Sigmoid colon (tissue), 7 donors: ENCODE results near the gene METTL23. TPM values are rescaled to one million over a fixed set of nuclear protein-coding genes. Genes with fewer than 3 reads are reported as not detected.

Source experiments
- DNase-seq: peaks from one replicate; pipeline ENCODE4 v3.0.0-alpha.2; 2019
- H3K27ac ChIP-seq, 4 donors: fragments of 200-600 bp; sonication (generic); one replicate each; pipeline ENCODE4 v1.5.1; 2016 to 2019; ENCODE audit warnings: mild to moderate bottlenecking in 1 of 4
- H3K27me3 ChIP-seq, 3 donors: fragments of 200-600 bp; sonication (generic); one replicate each; pipeline ENCODE4 v1.5.1; 2019; ENCODE audit warnings: mild to moderate bottlenecking in 1 of 3
- H3K36me3 ChIP-seq, 4 donors: fragments of 200-600 bp; sonication (generic); one replicate each; pipeline ENCODE4 v1.5.1; 2016 to 2019
- H3K4me1 ChIP-seq, 4 donors: fragments of 200-600 bp; sonication (generic); one replicate each; pipeline ENCODE4 v1.5.1; 2017 to 2019
- H3K4me3 ChIP-seq, 4 donors: fragments of 200-600 bp; sonication (generic); one replicate each; pipeline ENCODE4 v1.5.1; 2017 to 2019; ENCODE audit warnings: mild to moderate bottlenecking in 2 of 4, moderate library complexity in 1 of 4
- H3K9me3 ChIP-seq, 4 donors: fragments of 200-600 bp in 3 of 4; sonication (generic) in 3 of 4; one replicate each; pipeline versions ENCODE4 v1.5.1 to v1.6.1; 2013 to 2019
- CTCF ChIP-seq, 4 experiments: fragments of 450-650 bp in 3 of 4; fragments of 200-600 bp in 1 of 4; IDR thresholded peaks; one replicate each; pipeline ENCODE4 v1.5.1; 2016 to 2019; ENCODE audit warnings: antibody characterized with exemption in 4 of 4, mild to moderate bottlenecking in 3 of 4, moderate library complexity in 2 of 4
- EP300 ChIP-seq, 4 donors: sonication (generic); formaldehyde crosslinking; IDR thresholded peaks; one replicate each; pipeline ENCODE4 v1.6.1; 2017; ENCODE audit warnings: antibody characterized with exemption in 4 of 4
- POLR2A ChIP-seq, 2 donors: fragments of 450-650 bp; IDR thresholded peaks; one replicate each; pipeline ENCODE4 v1.6.1; 2016; ENCODE audit warnings: antibody characterized with exemption in 2 of 2, mild to moderate bottlenecking in 2 of 2, moderate library complexity in 2 of 2
- POLR2AphosphoS5 ChIP-seq, 4 donors: sonication (generic); formaldehyde crosslinking; IDR thresholded peaks; one replicate each; pipeline ENCODE4 v1.6.1; 2017; ENCODE audit warnings: antibody characterized with exemption in 4 of 4
- WGBS, 2 donors: extraction: QIAGEN DNeasy Blood & Tissue Kit; methylation state at CpG; one replicate each; pipeline ENCODE4 v1.1.7; 2013; 5-methylcytosine and 5-hydroxymethylcytosine counted together
- intact Hi-C: fragments of 100-400 bp; cut with DNase I; formaldehyde crosslinking; loops from one replicate; pipeline ENCODE4 v1.15.1; 2023
- polyA plus RNA-seq, 3 donors: library from polyadenylated mRNA; stranded (reverse); fragments of 200-250 nt; gene quantifications; one replicate each; pipeline ENCODE4 v1.2.3, GENCODE V29; 2013
- small RNA-seq, 3 donors: library from RNA; depleted of rRNA; stranded (forward); fragments of <200 nt; gene quantifications; one replicate each; pipeline ENCODE3, GENCODE V24; 2016
- total RNA-seq, 4 donors: library from RNA; depleted of rRNA; stranded (reverse); fragments of >200 nt; gene quantifications; one replicate each; pipeline ENCODE4 v1.1.0, GENCODE V29; 2016
- donor health status: healthy with polysubstance abuse.
- donor health status: Bipolar disorder and iron deficiency.
- donor health status: healthy.

The METTL23 gene
- total and polyA plus RNA-seq, 7 donors, result 13.6 to 34.8 (median 25.7) TPM

GRCh38 chr17:76775021-76775600 lies 48.5 kb downstream of the METTL23 start:
- WGBS, 2 donors, result 89 to 93% methylated on average over 10 of the region's 10 CpGs
- intact Hi-C loops, result no loop called here
- TF ChIP-seq POLR2A (IDR thresholded peaks at IDR 0.05) (no peak), EP300 (IDR thresholded peaks at IDR 0.05) (no peak), CTCF (IDR thresholded peaks at IDR 0.05) (no peak), POLR2AphosphoS5 (IDR thresholded peaks at IDR 0.05) (no peak)
- no peak overlapping the region for H3K27ac ChIP-seq
- no peaks in the 10 kb centered on the region for H3K9me3 ChIP-seq
- DNase-seq, result no peak
- peaks cover 8 to 87% (median 32%) of the 10 kb centered on the region in 4 donors for H3K36me3 ChIP-seq
- no peaks in the 10 kb centered on the region for H3K4me1 ChIP-seq
- H3K27me3 ChIP-seq, result no peaks in the 10 kb centered on the region
- no peak overlapping the region for H3K4me3 ChIP-seq

GRCh38 chr17:76781056-76781982 lies 54.7 kb downstream of the METTL23 start:
- no peak for TF ChIP-seq POLR2A (IDR thresholded peaks at IDR 0.05)
- TF ChIP-seq CTCF (IDR thresholded peaks at IDR 0.05), result no peak
- H3K4me3 ChIP-seq, result no peak overlapping the region
- DNase-seq, result no peak
- 93 to 94% methylated on average over 12 of the region's 12 CpGs for WGBS, 2 donors
- no peaks in the 10 kb centered on the region for H3K4me1 ChIP-seq
- H3K36me3 ChIP-seq, result peaks cover 8 to 78% (median 18%) of the 10 kb centered on the region in 4 donors
- intact Hi-C loops, result no loop called here
- H3K9me3 ChIP-seq, result no peaks in the 10 kb centered on the region
- no peak overlapping the region for H3K27ac ChIP-seq
- no peaks in the 10 kb centered on the region for H3K27me3 ChIP-seq

GRCh38 chr17:76783146-76783545 lies 56.5 kb downstream of the METTL23 start:
- DNase-seq, result no peak
- Histone ChIP-seq H3K4me3 (no peak overlapping the region), H3K36me3 (peaks cover 0 to 63% (median 6%) of the 10 kb centered on the region in 4 donors), H3K9me3 (no peaks in the 10 kb centered on the region), H3K4me1 (no peaks in the 10 kb centered on the region), H3K27ac (no peak overlapping the region), H3K27me3 (no peaks in the 10 kb centered on the region)
- TF ChIP-seq CTCF (IDR thresholded peaks at IDR 0.05) (no peak), POLR2AphosphoS5 (IDR thresholded peaks at IDR 0.05) (no peak), POLR2A (IDR thresholded peaks at IDR 0.05) (no peak), EP300 (IDR thresholded peaks at IDR 0.05) (no peak)
- 70 to 77% methylated on average over 5 of the region's 5 CpGs for WGBS, 2 donors
- intact Hi-C loops, result no loop called here

Small RNAs within 50 kb of the gene (small RNA-seq; reads per million reads assigned to genes)
- gene AC005837.3 (0 to 0.30 (median 0) reads per million in 3 donors), gene RF02271 (0 reads per million in 3 donors), gene RNU6-97P (0 reads per million in 3 donors), gene RNY4P36 (0.06 to 0.32 (median 0.22) reads per million in 3 donors)

Other genes with a start within 250 kb of the METTL23 start
- gene RHBDF2, start 225.4 kb upstream of the METTL23 start, total RNA-seq, result 10 to 100 TPM in 3 of 4 donors, 1 to 10 TPM in 1; 7.9 to 27.6 (median 12.5) TPM
- gene RHBDF2, start 225.4 kb upstream of the METTL23 start, polyA plus RNA-seq, result 10 to 100 TPM in 1 of 3 donors, 1 to 10 TPM in 2; 1.2 to 35.7 (median 5.8) TPM
- 10 to 100 TPM; 18.6 to 33.4 (median 19.3) TPM for gene CYGB, start 189.1 kb upstream of the METTL23 start, total RNA-seq
- 10 to 100 TPM in 2 of 3 donors, 1 to 10 TPM in 1; 9.7 to 25.8 (median 10.1) TPM for gene CYGB, start 189.1 kb upstream of the METTL23 start, polyA plus RNA-seq
- gene PRCD, start 186.8 kb upstream of the METTL23 start, total RNA-seq, result 1 to 10 TPM; 1.1 to 6.1 (median 3.6) TPM
- gene PRCD, start 186.8 kb upstream of the METTL23 start, polyA plus RNA-seq, result 1 to 10 TPM in 2 of 3 donors, not detected in 1; 4.8 to 7.1 TPM
- 10 to 100 TPM in 1 of 4 donors, 1 to 10 TPM in 3; 4.1 to 16.4 (median 9.0) TPM for gene ST6GALNAC2, start 141.0 kb upstream of the METTL23 start, total RNA-seq
- 1 to 10 TPM; 3.3 to 5.4 (median 3.5) TPM for gene ST6GALNAC2, start 141.0 kb upstream of the METTL23 start, polyA plus RNA-seq
- 1 to 10 TPM in 2 of 4 donors, under 1 TPM in 2; 0.81 to 4.6 (median 2.2) TPM for gene ST6GALNAC1, start 83.1 kb upstream of the METTL23 start, total RNA-seq
- gene ST6GALNAC1, start 83.1 kb upstream of the METTL23 start, polyA plus RNA-seq, result 100 to 1,000 TPM; 104 to 146 (median 109) TPM
- 100 to 1,000 TPM; 327 to 428 (median 348) TPM for gene MXRA7, start 15.9 kb upstream of the METTL23 start, total RNA-seq
- gene MXRA7, start 15.9 kb upstream of the METTL23 start, polyA plus RNA-seq, result 100 to 1,000 TPM in 1 of 3 donors, 10 to 100 TPM in 1, 1 to 10 TPM in 1; 8.3 to 109 (median 35.3) TPM
- gene JMJD6, start 233 bp upstream of the METTL23 start, total RNA-seq, result 10 to 100 TPM; 21.3 to 37.3 (median 28.9) TPM
- 10 to 100 TPM; 24.0 to 28.9 (median 24.8) TPM for gene JMJD6, start 233 bp upstream of the METTL23 start, polyA plus RNA-seq
- gene SRSF2, start 10.5 kb downstream of the METTL23 start, total RNA-seq, result 100 to 1,000 TPM; 123 to 229 (median 129) TPM
- 100 to 1,000 TPM in 2 of 3 donors, 10 to 100 TPM in 1; 87.9 to 187 (median 107) TPM for gene SRSF2, start 10.5 kb downstream of the METTL23 start, polyA plus RNA-seq
- gene MFSD11, start 11.3 kb downstream of the METTL23 start, total RNA-seq, result 10 to 100 TPM; 27.5 to 46.2 (median 41.7) TPM
- gene MFSD11, start 11.3 kb downstream of the METTL23 start, polyA plus RNA-seq, result 10 to 100 TPM in 1 of 3 donors, 1 to 10 TPM in 2; 6.6 to 22.1 (median 6.9) TPM
- gene MGAT5B, start 141.6 kb downstream of the METTL23 start, total RNA-seq, result under 1 TPM; 0.16 to 0.83 (median 0.49) TPM
- under 1 TPM in 1 of 3 donors, not detected in 2; 0.51 TPM for gene MGAT5B, start 141.6 kb downstream of the METTL23 start, polyA plus RNA-seq